Transverse colon (tissue), 3 donors: ENCODE results near the gene BEND7.

Experiments used
- CTCF ChIP-seq, 5 experiments: fragments of 200-600 bp in 3 of 5; fragments of 450-650 bp in 2 of 5; sonication (generic) in 3 of 5; IDR thresholded peaks; 1 replicate in 2 of 5; 2 replicates in 3 of 5; pipeline ENCODE4 v1.5.1; 2016 to 2017; ENCODE audit warnings: antibody characterized with exemption in 5 of 5, inconsistent platforms in 3 of 5, mild to moderate bottlenecking in 2 of 5, moderate library complexity in 1 of 5
- EP300 ChIP-seq: sonication (generic); formaldehyde crosslinking; IDR thresholded peaks from one replicate; pipeline ENCODE4 v1.6.1; 2017; ENCODE audit warnings: antibody characterized with exemption, low read depth
- POLR2A ChIP-seq: fragments of 450-650 bp; IDR thresholded peaks from one replicate; pipeline ENCODE4 v1.6.1; 2016; ENCODE audit warnings: antibody characterized with exemption, mild to moderate bottlenecking, moderate library complexity

- TF ChIP-seq CTCF (IDR thresholded peaks at IDR 0.05), result no peak
- TF ChIP-seq POLR2A, result no peak
- TF ChIP-seq EP300, result no peak
These were observed 111.2 kb downstream of the BEND7 start for GRCh38 chr10:13417459-13418126.
